ENCODE measurements around the gene EPB42.

DNA sequence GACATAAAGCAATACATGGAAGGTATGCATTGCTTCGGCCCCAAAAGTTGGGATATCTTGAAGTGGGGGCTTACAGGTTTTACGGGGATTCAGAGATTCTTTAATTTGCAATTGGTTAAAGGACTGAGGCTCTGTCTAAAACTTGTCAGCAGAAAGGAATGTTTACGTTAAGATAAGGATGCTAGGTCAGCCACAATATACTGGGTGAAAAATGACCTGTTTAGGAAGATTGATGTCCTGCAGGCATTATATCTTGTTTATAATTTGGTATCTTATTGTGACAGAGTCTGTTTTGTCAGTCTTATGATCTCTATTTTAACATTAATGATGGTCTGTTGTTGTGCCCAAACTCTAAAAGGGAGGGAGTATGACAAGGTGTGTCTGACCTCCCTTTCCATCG lies 50.9 kb downstream of the EPB42 start:
- no peak for TF ChIP-seq EZH2 (IDR thresholded peaks at IDR 0.05; ENCODE audit: borderline replicate concordance, insufficient read depth, low read depth, low read length, poor library complexity, severe bottlenecking)
- TF ChIP-seq, protein P1, sequence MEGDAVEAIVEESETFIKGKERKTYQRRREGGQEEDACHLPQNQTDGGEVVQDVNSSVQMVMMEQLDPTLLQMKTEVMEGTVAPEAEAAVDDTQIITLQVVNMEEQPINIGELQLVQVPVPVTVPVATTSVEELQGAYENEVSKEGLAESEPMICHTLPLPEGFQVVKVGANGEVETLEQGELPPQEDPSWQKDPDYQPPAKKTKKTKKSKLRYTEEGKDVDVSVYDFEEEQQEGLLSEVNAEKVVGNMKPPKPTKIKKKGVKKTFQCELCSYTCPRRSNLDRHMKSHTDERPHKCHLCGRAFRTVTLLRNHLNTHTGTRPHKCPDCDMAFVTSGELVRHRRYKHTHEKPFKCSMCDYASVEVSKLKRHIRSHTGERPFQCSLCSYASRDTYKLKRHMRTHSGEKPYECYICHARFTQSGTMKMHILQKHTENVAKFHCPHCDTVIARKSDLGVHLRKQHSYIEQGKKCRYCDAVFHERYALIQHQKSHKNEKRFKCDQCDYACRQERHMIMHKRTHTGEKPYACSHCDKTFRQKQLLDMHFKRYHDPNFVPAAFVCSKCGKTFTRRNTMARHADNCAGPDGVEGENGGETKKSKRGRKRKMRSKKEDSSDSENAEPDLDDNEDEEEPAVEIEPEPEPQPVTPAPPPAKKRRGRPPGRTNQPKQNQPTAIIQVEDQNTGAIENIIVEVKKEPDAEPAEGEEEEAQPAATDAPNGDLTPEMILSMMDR (IDR thresholded peaks at IDR 0.05): no peak
